Cardiac muscle cell (in vitro differentiated cells and primary cell): ENCODE measurements around the gene FBXW8. TPM values are rescaled to one million over a fixed set of nuclear protein-coding genes. Genes with fewer than 3 reads are reported as not detected.

ENCODE experiments used
- DNase-seq, 2 donors: peaks; one replicate each; pipeline versions ENCODE4 v3.0.0 to v3.0.0-alpha.2; 2010 to 2017; ENCODE audit warnings: low read depth in 1 of 2, low spot score in 1 of 2
- H3K27ac ChIP-seq: fragments of 200-600 bp; sonication (generic); 2 replicates; pipeline ENCODE4 v1.5.1; 2016
- H3K27me3 ChIP-seq: fragments of 200-600 bp; sonication (generic); 2 replicates; pipeline ENCODE4 v1.6.0; 2016; ENCODE audit warnings: control low read depth
- H3K36me3 ChIP-seq: fragments of 200-600 bp; sonication (generic); 2 replicates; pipeline ENCODE4 v1.5.1; 2016; ENCODE audit warnings: control low read depth
- H3K4me1 ChIP-seq: fragments of 200-600 bp; sonication (generic); 2 replicates; pipeline ENCODE4 v1.8.1; 2017; ENCODE audit warnings: low read depth, mild to moderate bottlenecking, mixed run types
- H3K4me3 ChIP-seq: fragments of 200-600 bp; sonication (generic); 2 replicates; pipeline ENCODE4 v1.5.1; 2016; ENCODE audit warnings: mild to moderate bottlenecking
- H3K9me3 ChIP-seq: fragments of 200-600 bp; sonication (generic); 2 replicates; pipeline ENCODE4 v1.5.1; 2017; ENCODE audit warnings: low read depth, mild to moderate bottlenecking, control low read depth
- CTCF ChIP-seq: IDR thresholded peaks from 2 replicates; pipeline ENCODE4 v1.5.1; 2012; ENCODE audit warnings: low read depth, mild to moderate bottlenecking, low read length
- polyA plus RNA-seq: library from polyadenylated mRNA; unstranded; fragments of >200 nt; fragmentation: Nextera tagmentation; extraction: Ambion mirVana; gene quantifications from 2 replicates; pipeline ENCODE4 v1.2.1, GENCODE V29; 2016
- total RNA-seq: library from RNA; depleted of rRNA; stranded (reverse); fragments of >200 nt; gene quantifications from 2 replicates; pipeline ENCODE4 v1.2.3, GENCODE V29; 2016

Gene FBXW8
- total RNA-seq (22.1 and 25.7 TPM in 2 replicates), polyA plus RNA-seq (15.3 and 20.9 TPM in 2 replicates)

GRCh38 chr12:116910645-116911451 lies at the start of gene FBXW8:
Gene FBXW8 (plus strand): TSS chr12:116910950. CDS start chr12:116911038, 88 bp downstream.
- TF ChIP-seq CTCF = no peak
- H3K27ac ChIP-seq = peak within 1 kb of the TSS; percentile 83
- peaks cover under 1% of the 10 kb centered on the region for H3K4me1 ChIP-seq
- H3K36me3 ChIP-seq = no peaks in the 10 kb centered on the region
- peak; percentile 85 to 87 for DNase-seq
- H3K27me3 ChIP-seq = no peaks in the 10 kb centered on the region
- no peaks in the 10 kb centered on the region for H3K9me3 ChIP-seq
- peak within 1 kb of the TSS; percentile 61 for H3K4me3 ChIP-seq

GRCh38 chr12:116861320-116861719 lies 49.4 kb upstream of the FBXW8 start:
- H3K4me3 ChIP-seq = no peak overlapping the region
- no peak overlapping the region for H3K27ac ChIP-seq
- H3K36me3 ChIP-seq = no peaks in the 10 kb centered on the region
- DNase-seq = peak in 1 of 2 donors; percentile 67
- H3K9me3 ChIP-seq = no peaks in the 10 kb centered on the region
- TF ChIP-seq CTCF = no peak
- H3K27me3 ChIP-seq = no peaks in the 10 kb centered on the region
- H3K4me1 ChIP-seq = no peaks in the 10 kb centered on the region

- Histone ChIP-seq H3K27me3 (no peaks in the 10 kb centered on the region), H3K4me3 (no peak overlapping the region), H3K27ac (no peak overlapping the region), H3K36me3 (no peaks in the 10 kb centered on the region), H3K4me1 (no peaks in the 10 kb centered on the region), H3K9me3 (no peaks in the 10 kb centered on the region)
- no peak for DNase-seq
- no peak for TF ChIP-seq CTCF
These were observed 48.6 kb upstream of the FBXW8 start for GRCh38 chr12:116862167-116862566.

- DNase-seq = no peak
- Histone ChIP-seq H3K36me3 (no peaks in the 10 kb centered on the region), H3K4me3 (no peak overlapping the region), H3K27ac (no peak overlapping the region), H3K27me3 (no peaks in the 10 kb centered on the region), H3K4me1 (no peaks in the 10 kb centered on the region), H3K9me3 (no peaks in the 10 kb centered on the region)
- peak; percentile 52 for TF ChIP-seq CTCF
These were observed 47.4 kb upstream of the FBXW8 start for GRCh38 chr12:116863275-116863767.

- DNase-seq = peak in 1 of 2 donors; percentile 49
- Histone ChIP-seq H3K4me3 (no peak overlapping the region), H3K27ac (no peak overlapping the region), H3K27me3 (no peaks in the 10 kb centered on the region), H3K36me3 (no peaks in the 10 kb centered on the region), H3K9me3 (no peaks in the 10 kb centered on the region), H3K4me1 (no peaks in the 10 kb centered on the region)
- no peak for TF ChIP-seq CTCF
These were observed 46.2 kb upstream of the FBXW8 start for GRCh38 chr12:116864371-116865160.
